IMR-90 (cell line): Measurements from ENCODE around the gene RPGRIP1L. TPM values are rescaled to one million over a fixed set of nuclear protein-coding genes. Genes with fewer than 3 reads are reported as not detected.

ENCODE experiments used
- ATAC-seq: fragments of 200-7000 bp; cut with Tn5 transposase; 2 replicates; pipeline ENCODE4 v1.9.1; 2020; ENCODE audit warnings: low read depth, mild to moderate bottlenecking, moderate library complexity
- BruUV-seq: library from RNA; stranded (reverse); fragments of 400-500 nt; replicated peaks from 2 replicates; lab custom pipeline; 2021; lab: Mats Ljungman, UMichigan
- CTCF ChIA-PET: fragments of 300-600 bp; formaldehyde crosslinking; extraction: SDS; loops from one replicate; lab custom pipeline; 2021; ENCODE audit warnings: antibody characterized with exemption; lab: Yijun Ruan, JAX
- POLR2A ChIA-PET: fragments of 300-600 bp; sonication (Branson Sonifier 250); formaldehyde crosslinking; loops from one replicate; lab custom pipeline; 2022; ENCODE audit warnings: antibody characterized with exemption; ENCODE audit not compliant: unreplicated experiment; lab: Charles Lee
- DNase-seq: peaks from one replicate; pipeline ENCODE4 v3.0.0; 2013
- H2AFZ ChIP-seq: replicated peaks from 2 replicates; pipeline ENCODE3; 2013; ENCODE audit warnings: low read length, mild to moderate bottlenecking; ENCODE audit not compliant: poor library complexity
- H2AK5ac ChIP-seq: 2 replicates; pipeline ENCODE4 v1.6.1; 2013; ENCODE audit warnings: low read depth, low read length, inconsistent platforms
- H2AK9ac ChIP-seq: replicated peaks from 2 replicates; pipeline ENCODE3; 2013; ENCODE audit warnings: mild to moderate bottlenecking, low read depth, low read length, moderate library complexity; ENCODE audit not compliant: poor library complexity
- H2BK120ac ChIP-seq: 2 replicates; pipeline ENCODE4 v1.6.1; 2013; ENCODE audit warnings: low read depth, low read length, inconsistent platforms
- H2BK15ac ChIP-seq: 3 replicates; pipeline ENCODE4 v1.6.1; 2013; ENCODE audit warnings: low read depth, low read length, inconsistent platforms
- H2BK20ac ChIP-seq: 2 replicates; pipeline ENCODE4 v1.6.1; 2013; ENCODE audit warnings: low read depth, mild to moderate bottlenecking, inconsistent platforms, low read length, moderate library complexity
- H2BK5ac ChIP-seq: 2 replicates; pipeline ENCODE4 v1.6.1; 2013; ENCODE audit warnings: mild to moderate bottlenecking, low read depth, low read length, inconsistent platforms; ENCODE audit not compliant: poor library complexity, severe bottlenecking
- H3K14ac ChIP-seq: replicated peaks from 2 replicates; pipeline ENCODE4 v1.6.1; 2013; ENCODE audit warnings: low read depth, low read length, inconsistent platforms
- H3K18ac ChIP-seq: 2 replicates; pipeline ENCODE4 v1.6.1; 2013; ENCODE audit warnings: low read depth, low read length, control low read depth
- H3K23ac ChIP-seq: 2 replicates; pipeline ENCODE4 v1.6.1; 2013; ENCODE audit warnings: low read depth, low read length, inconsistent platforms
- H3K27ac ChIP-seq: 2 replicates; pipeline ENCODE4 v1.5.1; 2013; ENCODE audit warnings: mild to moderate bottlenecking, control low read depth, low read length; ENCODE audit not compliant: insufficient read depth
- H3K27me3 ChIP-seq: 2 replicates; pipeline ENCODE4 v1.6.1; 2013; ENCODE audit warnings: low read length; ENCODE audit not compliant: control insufficient read depth, insufficient read depth
- H3K36me3 ChIP-seq: 2 replicates; pipeline ENCODE4 v1.6.1; 2013; ENCODE audit warnings: low read length, mixed read lengths; ENCODE audit not compliant: control insufficient read depth, insufficient read depth
- H3K4ac ChIP-seq: 2 replicates; pipeline ENCODE4 v1.6.1; 2013; ENCODE audit warnings: low read depth, low read length, inconsistent platforms
- H3K4me1 ChIP-seq: 2 replicates; pipeline ENCODE4 v1.6.1; 2013; ENCODE audit warnings: low read length, mixed read lengths; ENCODE audit not compliant: control insufficient read depth, insufficient read depth
- H3K4me2 ChIP-seq: 2 replicates; pipeline ENCODE4 v1.6.1; 2013; ENCODE audit warnings: low read depth, mild to moderate bottlenecking, control low read depth, low read length, moderate library complexity
- H3K4me3 ChIP-seq: 2 replicates; pipeline ENCODE4 v1.5.1; 2013; ENCODE audit warnings: low read depth, mild to moderate bottlenecking, control low read depth, low read length, moderate library complexity; ENCODE audit not compliant: insufficient read depth
- H3K56ac ChIP-seq: 2 replicates; pipeline ENCODE4 v1.6.1; 2013; ENCODE audit warnings: low read length, inconsistent platforms; ENCODE audit not compliant: insufficient read depth; ENCODE audit errors: extremely low read depth
- H3K79me1 ChIP-seq, 2 experiments: 2 replicates each; pipeline ENCODE4 v1.6.1; 2013; ENCODE audit warnings: low read length in 2 of 2, inconsistent platforms in 1 of 2, low read depth in 1 of 2
- H3K9ac ChIP-seq: 2 replicates; pipeline ENCODE4 v1.6.1; 2013; ENCODE audit warnings: low read depth, low read length, control low read depth
- H3K9me1 ChIP-seq: 2 replicates; pipeline ENCODE4 v1.6.1; 2013; ENCODE audit warnings: low read length, inconsistent platforms; ENCODE audit not compliant: insufficient read depth
- H3K9me3 ChIP-seq: 2 replicates; pipeline ENCODE4 v1.6.1; 2013; ENCODE audit warnings: low read length; ENCODE audit not compliant: control insufficient read depth, insufficient read depth
- H4K20me1 ChIP-seq: 2 replicates; pipeline ENCODE4 v1.6.1; 2013; ENCODE audit warnings: low read length, inconsistent platforms; ENCODE audit not compliant: insufficient read depth
- H4K5ac ChIP-seq: 2 replicates; pipeline ENCODE4 v1.6.1; 2013; ENCODE audit warnings: mild to moderate bottlenecking, low read depth, low read length, control low read depth
- H4K8ac ChIP-seq, 2 experiments: 2 replicates each; pipeline ENCODE4 v1.6.1; 2013; ENCODE audit warnings: low read depth in 2 of 2, low read length in 2 of 2, control low read depth in 1 of 2, inconsistent platforms in 1 of 2
- H4K91ac ChIP-seq: 2 replicates; pipeline ENCODE4 v1.6.1; 2013; ENCODE audit warnings: low read depth, low read length, inconsistent platforms; ENCODE audit not compliant: insufficient read depth
- BHLHE40 ChIP-seq: fragments of 150-350 bp; IDR thresholded peaks from 2 replicates; pipeline ENCODE4 v1.6.1; 2016; ENCODE audit warnings: mild to moderate bottlenecking, low read depth, low read length
- CEBPB ChIP-seq: IDR thresholded peaks from 2 replicates; pipeline ENCODE4 v1.6.1; 2012; ENCODE audit warnings: low read depth, low read length, improper control_type of control experiment
- CHD1 ChIP-seq: IDR thresholded peaks from 2 replicates; pipeline ENCODE4 v1.6.1; 2012; ENCODE audit warnings: low read depth, low read length, improper control_type of control experiment
- ELK1 ChIP-seq: fragments of 150-350 bp; IDR thresholded peaks from 2 replicates; pipeline ENCODE4 v1.6.1; 2016; ENCODE audit warnings: low read depth, mild to moderate bottlenecking, low read length, moderate library complexity, borderline replicate concordance
- FOS ChIP-seq: fragments of 150-350 bp; IDR thresholded peaks from 2 replicates; pipeline ENCODE4 v1.6.1; 2016; ENCODE audit warnings: low read depth, low read length
- MAZ ChIP-seq: IDR thresholded peaks from 2 replicates; pipeline ENCODE4 v1.6.1; 2012; ENCODE audit warnings: low read depth, mild to moderate bottlenecking, low read length, improper control_type of control experiment, moderate library complexity, borderline replicate concordance
- MXI1 ChIP-seq: IDR thresholded peaks from 2 replicates; pipeline ENCODE4 v1.6.1; 2012; ENCODE audit warnings: low read depth, mild to moderate bottlenecking, low read length, moderate library complexity, borderline replicate concordance
- NFE2L2 ChIP-seq: fragments of 150-350 bp; IDR thresholded peaks from 2 replicates; pipeline ENCODE4 v1.6.1; 2016; ENCODE audit warnings: low read depth, mild to moderate bottlenecking, low read length
- POLR2A ChIP-seq: IDR thresholded peaks from 2 replicates; pipeline ENCODE4 v1.6.1; 2012; ENCODE audit warnings: mild to moderate bottlenecking, low read depth, low read length
- RAD21 ChIP-seq: IDR thresholded peaks from 2 replicates; pipeline ENCODE4 v1.6.1; 2012; ENCODE audit warnings: low read length, improper control_type of control experiment
- RCOR1 ChIP-seq: IDR thresholded peaks from 2 replicates; pipeline ENCODE4 v1.6.1; 2012; ENCODE audit warnings: mild to moderate bottlenecking, low read length, improper control_type of control experiment; ENCODE audit not compliant: insufficient replicate concordance
- RFX5 ChIP-seq: IDR thresholded peaks from 2 replicates; pipeline ENCODE4 v1.8.0; 2012; ENCODE audit warnings: low read depth, mild to moderate bottlenecking, low read length, moderate library complexity
- SMC3 ChIP-seq: fragments of 150-350 bp; IDR thresholded peaks from 2 replicates; pipeline ENCODE4 v1.6.1; 2016; ENCODE audit warnings: low read depth, mild to moderate bottlenecking, antibody characterized with exemption, low read length, moderate library complexity
- USF2 ChIP-seq: fragments of 150-350 bp; IDR thresholded peaks from 2 replicates; pipeline ENCODE4 v1.6.1; 2017; ENCODE audit warnings: mild to moderate bottlenecking, antibody characterized with exemption, low read length, low read depth
- WGBS, 2 experiments: methylation state at CpG; one replicate each; pipeline versions ENCODE4 v1.1.5 to v1.1.7; 2013; ENCODE audit warnings: missing lambda C conversion rate in 2 of 2; ENCODE audit not compliant: insufficient read length in 1 of 2; ENCODE audit errors: extremely low coverage in 2 of 2; 5-methylcytosine and 5-hydroxymethylcytosine counted together
- dilution Hi-C: fragments of 300-500 bp; cut with HindIII; formaldehyde crosslinking; loops from one replicate; pipeline ENCODE4 v1.14.3; 2018; ENCODE audit warnings: low sequenced_read_pairs; ENCODE audit not compliant: unreplicated experiment
- in situ Hi-C: fragments of 300-500 bp; cut with MboI; formaldehyde crosslinking; loops from 3 replicates; pipeline ENCODE4 v1.14.3; 2019; ENCODE audit warnings: low sequenced_read_pairs, inconsistent platforms, mixed read lengths
- intact Hi-C: fragments of 100-400 bp; cut with micrococcal nuclease; formaldehyde crosslinking; loops from 2 replicates; pipeline ENCODE4 v1.10.0; 2022
- polyA plus RNA-seq, 3 experiments: library from polyadenylated mRNA; depleted of rRNA; stranded (reverse); fragments of >200 nt; gene quantifications; 2 replicates each; pipeline ENCODE4 v1.2.3, GENCODE V29; 2012; ENCODE audit warnings: low replicate concordance in 1 of 3
- total RNA-seq: library from RNA; depleted of rRNA; stranded (reverse); fragments of >200 nt; gene quantifications from 2 replicates; pipeline ENCODE4 v1.2.3, GENCODE V29; 2012
- TF ChIP-seq, protein P1 (sequence below): conservative IDR thresholded peaks from 2 replicates; pipeline ENCODE4 v1.5.1; 2012; ENCODE audit warnings: mild to moderate bottlenecking, low read depth, low read length, improper control_type of control experiment

RPGRIP1L gene
- total and polyA plus RNA-seq, 2 of the 4 experiments (the other 2 are of a cell fraction) = 7.3 to 10.4 TPM

DNA sequence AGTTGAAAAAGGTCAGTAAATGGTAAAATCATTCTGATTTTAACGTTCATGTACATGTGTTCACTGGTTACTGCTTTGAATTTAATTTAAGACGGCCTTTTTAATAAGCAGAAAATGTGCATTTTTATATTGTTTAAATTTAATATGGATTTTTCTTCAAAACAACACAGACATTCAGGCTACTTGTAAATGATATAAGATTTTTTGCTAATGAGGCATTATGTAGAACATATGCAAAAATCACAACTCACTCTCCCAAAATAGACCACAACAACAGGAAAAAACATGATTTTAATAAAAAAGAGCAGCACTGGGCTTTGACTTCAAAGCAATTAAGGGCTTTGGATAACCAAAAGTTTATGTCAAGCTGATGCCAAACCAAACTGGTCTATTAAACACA is 22.3 kb downstream of the RPGRIP1L start:
- BruUV-seq = no TSS peak
- H3K4ac ChIP-seq = no peak overlapping the region

More for the DNA sequence above, 22.3 kb downstream of the RPGRIP1L start:
- dilution Hi-C loops = no loop called here
- H2BK20ac ChIP-seq = no peak overlapping the region
- H3K18ac ChIP-seq = no peak overlapping the region
- no peaks in the 10 kb centered on the region; a peak in 1 of 4 replicates for H3K79me1 ChIP-seq
- no peak overlapping the region for H2AFZ ChIP-seq
- H3K9me1 ChIP-seq = no peaks in the 10 kb centered on the region
- no peaks in the 10 kb centered on the region for H3K9me3 ChIP-seq
- no peak for TF ChIP-seq RAD21
- no peak for TF ChIP-seq BHLHE40
- TF ChIP-seq, protein P1, sequence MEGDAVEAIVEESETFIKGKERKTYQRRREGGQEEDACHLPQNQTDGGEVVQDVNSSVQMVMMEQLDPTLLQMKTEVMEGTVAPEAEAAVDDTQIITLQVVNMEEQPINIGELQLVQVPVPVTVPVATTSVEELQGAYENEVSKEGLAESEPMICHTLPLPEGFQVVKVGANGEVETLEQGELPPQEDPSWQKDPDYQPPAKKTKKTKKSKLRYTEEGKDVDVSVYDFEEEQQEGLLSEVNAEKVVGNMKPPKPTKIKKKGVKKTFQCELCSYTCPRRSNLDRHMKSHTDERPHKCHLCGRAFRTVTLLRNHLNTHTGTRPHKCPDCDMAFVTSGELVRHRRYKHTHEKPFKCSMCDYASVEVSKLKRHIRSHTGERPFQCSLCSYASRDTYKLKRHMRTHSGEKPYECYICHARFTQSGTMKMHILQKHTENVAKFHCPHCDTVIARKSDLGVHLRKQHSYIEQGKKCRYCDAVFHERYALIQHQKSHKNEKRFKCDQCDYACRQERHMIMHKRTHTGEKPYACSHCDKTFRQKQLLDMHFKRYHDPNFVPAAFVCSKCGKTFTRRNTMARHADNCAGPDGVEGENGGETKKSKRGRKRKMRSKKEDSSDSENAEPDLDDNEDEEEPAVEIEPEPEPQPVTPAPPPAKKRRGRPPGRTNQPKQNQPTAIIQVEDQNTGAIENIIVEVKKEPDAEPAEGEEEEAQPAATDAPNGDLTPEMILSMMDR = no peak
- TF ChIP-seq USF2 = no peak
- no peak for TF ChIP-seq SMC3
- TF ChIP-seq MXI1 = no peak
- no peak for TF ChIP-seq CEBPB
- TF ChIP-seq ELK1 = no peak
- TF ChIP-seq RFX5 = no peak
- TF ChIP-seq POLR2A = no peak
- TF ChIP-seq FOS = no peak
- no peak for TF ChIP-seq NFE2L2
- TF ChIP-seq RCOR1 = no peak
- no peak for TF ChIP-seq CHD1
- TF ChIP-seq MAZ = no peak
- no peak overlapping the region for H2BK5ac ChIP-seq
- no peak overlapping the region for H3K4me2 ChIP-seq
- H4K5ac ChIP-seq = no peak overlapping the region
- POLR2A ChIA-PET = no interaction called here
- WGBS, 2 experiments = no CpG with 5 or more reads among the region's 2 CpGs
- no peak overlapping the region for H3K56ac ChIP-seq
- CTCF ChIA-PET = no interaction called here
- H3K14ac ChIP-seq = no peak overlapping the region
- DNase-seq = no peak
- intact Hi-C loops = no loop called here
- H3K27me3 ChIP-seq = no peaks in the 10 kb centered on the region
- H3K4me3 ChIP-seq = no peak overlapping the region
- H2BK120ac ChIP-seq = no peak overlapping the region
- peaks cover 2% of the 10 kb centered on the region; the same call in 1 of the 2 replicates for H3K36me3 ChIP-seq
- H3K23ac ChIP-seq = no peak overlapping the region
- no peak overlapping the region for H2BK15ac ChIP-seq
- no peak overlapping the region for H4K8ac ChIP-seq
- H2AK5ac ChIP-seq = no peak overlapping the region
- H3K9ac ChIP-seq = no peak overlapping the region
- H3K27ac ChIP-seq = no peak overlapping the region
- in situ Hi-C loops = no loop called here
- H2AK9ac ChIP-seq = no peak overlapping the region
- H4K20me1 ChIP-seq = no peaks in the 10 kb centered on the region
- H3K4me1 ChIP-seq = no peaks in the 10 kb centered on the region
- ATAC-seq = no peak
- H4K91ac ChIP-seq = no peak overlapping the region
